ENCODE data around the gene ZNF805. TPM values are rescaled to one million over a fixed set of nuclear protein-coding genes. Genes with fewer than 3 reads are reported as not detected.

The ZNF805 gene
- total and polyA plus RNA-seq, 2 of the 4 experiments (the other 2 are of a cell fraction), result 3.0 to 32.3 TPM

- no peak overlapping the region for H2BK120ac ChIP-seq (ENCODE audit: low read depth, low read length)
These were observed 22.9 kb downstream of the ZNF805 start for GRCh38 chr19:57263244-57263741.

More at GRCh38 chr19:57263244-57263741, 22.9 kb downstream of the ZNF805 start:
- BruUV-seq (replicated peaks), result no TSS peak
- Histone ChIP-seq H3K79me1 (ENCODE audit: low read depth in 1 of 2, low read length in 2 of 2) (peaks cover 13 to 19% of the 10 kb centered on the region in 2 experiments; a peak in 2 of 4 replicates), H4K5ac (ENCODE audit: low read depth, low read length) (no peak overlapping the region), H4K20me1 (ENCODE audit: insufficient read depth, low read length) (no peaks in the 10 kb centered on the region), H3K4ac (ENCODE audit: low read depth, low read length) (no peak overlapping the region), H3K9me3 (ENCODE audit: control insufficient read depth, insufficient read depth, low read length) (no peaks in the 10 kb centered on the region), H3K36me3 (ENCODE audit: control insufficient read depth, insufficient read depth, low read length) (peaks cover 2% of the 10 kb centered on the region), H3K14ac (replicated peaks; ENCODE audit: low read depth, low read length) (no peak overlapping the region), H4K8ac (ENCODE audit: low read depth in 2 of 2, low read length in 2 of 2) (no peak overlapping the region), H3K4me3 (ENCODE audit: insufficient read depth, low read depth, low read length) (no peak overlapping the region), H3K9me1 (ENCODE audit: insufficient read depth, low read length) (no peaks in the 10 kb centered on the region), H2BK15ac (ENCODE audit: low read depth, low read length) (no peak overlapping the region), H2BK20ac (ENCODE audit: low read depth, low read length) (no peak overlapping the region), H3K18ac (ENCODE audit: low read depth, low read length) (no peak overlapping the region), H3K23ac (ENCODE audit: low read depth, low read length) (no peak overlapping the region), H3K4me2 (ENCODE audit: low read depth, low read length) (no peak overlapping the region), H4K91ac (ENCODE audit: insufficient read depth, low read depth, low read length) (no peak overlapping the region), H3K56ac (ENCODE audit: extremely low read depth, insufficient read depth, low read length) (no peak overlapping the region), H2AK5ac (ENCODE audit: low read depth, low read length) (no peak overlapping the region), H3K27ac (ENCODE audit: insufficient read depth, low read length) (no peak overlapping the region), H2AK9ac (replicated peaks; ENCODE audit: low read depth, low read length, poor library complexity) (no peak overlapping the region), H3K4me1 (ENCODE audit: control insufficient read depth, insufficient read depth, low read length) (no peaks in the 10 kb centered on the region), H2BK5ac (ENCODE audit: low read depth, low read length, poor library complexity, severe bottlenecking) (no peak overlapping the region), H3K27me3 (ENCODE audit: control insufficient read depth, insufficient read depth, low read length) (no peaks in the 10 kb centered on the region), H3K9ac (ENCODE audit: low read depth, low read length) (no peak overlapping the region), H2AFZ (replicated peaks; ENCODE audit: low read length, poor library complexity) (no peak overlapping the region)
- in situ Hi-C loops (cut with MboI; ENCODE audit: low sequenced_read_pairs) (no loop called here), dilution Hi-C loops (cut with HindIII; ENCODE audit: low sequenced_read_pairs, unreplicated experiment) (no loop called here), intact Hi-C loops (cut with micrococcal nuclease) (no loop called here)
- ATAC-seq (ENCODE audit: low read depth), result no peak
- no peak for DNase-seq
- no peak for TF ChIP-seq CHD1 (IDR thresholded peaks at IDR 0.05; ENCODE audit: low read depth, low read length)
- no peak for TF ChIP-seq MAZ (IDR thresholded peaks at IDR 0.05; ENCODE audit: borderline replicate concordance, low read depth, low read length)
- TF ChIP-seq SMC3 (IDR thresholded peaks at IDR 0.05; ENCODE audit: low read depth, low read length), result no peak
- no peak for TF ChIP-seq NFE2L2 (IDR thresholded peaks at IDR 0.05; ENCODE audit: low read depth, low read length)
- TF ChIP-seq RAD21 (IDR thresholded peaks at IDR 0.05; ENCODE audit: low read length), result no peak
- no peak for TF ChIP-seq RFX5 (IDR thresholded peaks at IDR 0.05; ENCODE audit: low read depth, low read length)
- no peak for TF ChIP-seq POLR2A (IDR thresholded peaks at IDR 0.05; ENCODE audit: low read depth, low read length)
- no peak for TF ChIP-seq ELK1 (IDR thresholded peaks at IDR 0.05; ENCODE audit: borderline replicate concordance, low read depth, low read length)
- TF ChIP-seq CTCF (conservative IDR thresholded peaks at IDR 0.05; ENCODE audit: low read depth, low read length), result no peak
- TF ChIP-seq MAFK (IDR thresholded peaks at IDR 0.05; ENCODE audit: low read depth, low read length), result no peak
- no peak for TF ChIP-seq USF2 (IDR thresholded peaks at IDR 0.05; ENCODE audit: low read depth, low read length)
- TF ChIP-seq CEBPB (IDR thresholded peaks at IDR 0.05; ENCODE audit: low read depth, low read length), result no peak
- TF ChIP-seq FOS (IDR thresholded peaks at IDR 0.05; ENCODE audit: low read depth, low read length), result no peak
- no peak for TF ChIP-seq RCOR1 (IDR thresholded peaks at IDR 0.05; ENCODE audit: insufficient replicate concordance, low read length)
- ChIA-PET POLR2A (ENCODE audit: unreplicated experiment) (no interaction called here), CTCF (no interaction called here)
- no CpG with 5 or more reads among the region's 1 CpG for WGBS, 2 experiments (ENCODE audit: extremely low coverage in 2 of 2, insufficient read length in 1 of 2)
